Epithelial cell of prostate (primary cell): Measurements from ENCODE around the gene MCOLN2.
"Not testable (repeated sequence)": the region's sequence is repeated elsewhere in the genome, so short reads cannot be mapped to it uniquely, and the experiment has no call there.

ENCODE experiments used
- DNase-seq: peaks from one replicate; pipeline ENCODE4 v3.0.0-alpha.2; 2011; ENCODE audit warnings: low read depth, low spot score
- H3K27ac ChIP-seq: fragments of 450-650 bp; 2 replicates; pipeline ENCODE4 v1.5.1; 2017; ENCODE audit warnings: mild to moderate bottlenecking

Gene MCOLN2

GRCh38 chr1:84996846-84997666 lies at the start of gene MCOLN2:
Gene MCOLN2, minus strand, starts transcription at chr1:84997113. Its CDS starts 241 bp downstream, at chr1:84996872.
- DNase-seq: no peak
- no peak within 1 kb of the TSS for H3K27ac ChIP-seq

- H3K27ac ChIP-seq: no peak overlapping the region
Measured at GRCh38 chr1:85042413-85042812, 45.5 kb upstream of the MCOLN2 start.

GRCh38 chr1:85041793-85042192 lies 44.9 kb upstream of the MCOLN2 start:
- no peak overlapping the region for H3K27ac ChIP-seq
- no peak for DNase-seq

More at GRCh38 chr1:85042413-85042812, 45.5 kb upstream of the MCOLN2 start:
- DNase-seq: no peak

GRCh38 chr1:85033221-85033620 lies 36.3 kb upstream of the MCOLN2 start:
- DNase-seq: no peak
- no peak overlapping the region for H3K27ac ChIP-seq

GRCh38 chr1:85030536-85030935 lies 33.6 kb upstream of the MCOLN2 start:
- DNase-seq: no peak
- H3K27ac ChIP-seq: no peak overlapping the region

- no peak overlapping the region for H3K27ac ChIP-seq
- no peak for DNase-seq
Measured at GRCh38 chr1:85028151-85028550, 31.2 kb upstream of the MCOLN2 start.

GRCh38 chr1:85027242-85027983 lies 30.5 kb upstream of the MCOLN2 start:
- no peak overlapping the region for H3K27ac ChIP-seq

GRCh38 chr1:85025940-85026339 lies 29.0 kb upstream of the MCOLN2 start:
- no peak overlapping the region for H3K27ac ChIP-seq
- no peak for DNase-seq

More at GRCh38 chr1:85027242-85027983, 30.5 kb upstream of the MCOLN2 start:
- DNase-seq: no peak

- DNase-seq: no peak
- H3K27ac ChIP-seq: no peak overlapping the region
Measured at GRCh38 chr1:85024736-85025135, 27.8 kb upstream of the MCOLN2 start.

GRCh38 chr1:85022700-85023099 lies 25.8 kb upstream of the MCOLN2 start:
- H3K27ac ChIP-seq: no peak overlapping the region
- no peak for DNase-seq

- no peak overlapping the region for H3K27ac ChIP-seq
- no peak for DNase-seq
Measured at GRCh38 chr1:85019994-85020393, 23.1 kb upstream of the MCOLN2 start.

GRCh38 chr1:85015826-85016225 lies 18.9 kb upstream of the MCOLN2 start:
- no peak overlapping the region for H3K27ac ChIP-seq

GRCh38 chr1:85005641-85006040 lies 8.7 kb upstream of the MCOLN2 start:
- DNase-seq, H3K27ac ChIP-seq: not testable (repeated sequence)

More at GRCh38 chr1:85015826-85016225, 18.9 kb upstream of the MCOLN2 start:
- no peak for DNase-seq

- no peak for DNase-seq
- no peak overlapping the region for H3K27ac ChIP-seq
Measured at GRCh38 chr1:85001742-85002141, 4.8 kb upstream of the MCOLN2 start.

- H3K27ac ChIP-seq: no peak overlapping the region
- DNase-seq: no peak
Measured at GRCh38 chr1:84998642-84999280, 1.8 kb upstream of the MCOLN2 start.

GRCh38 chr1:84997667-84998600 lies 1.0 kb upstream of the MCOLN2 start:
- H3K27ac ChIP-seq: no peak overlapping the region
- no peak for DNase-seq

GRCh38 chr1:84995484-84996334 lies 1.2 kb downstream of the MCOLN2 start:
- no peak overlapping the region for H3K27ac ChIP-seq
- no peak for DNase-seq

- DNase-seq: no peak
- H3K27ac ChIP-seq: no peak overlapping the region
Measured at GRCh38 chr1:84991097-84991920, 5.6 kb downstream of the MCOLN2 start.
